Lung (tissue), 12 donors: ENCODE data around the gene CCN2. TPM values are rescaled to one million over a fixed set of nuclear protein-coding genes. Genes with fewer than 3 reads are reported as not detected.
"Not testable (repeated sequence)": the region's sequence is repeated elsewhere in the genome, so short reads cannot be mapped to it uniquely, and the experiment has no call there.

ENCODE experiments used
- ATAC-seq: fragments of 200-7000 bp; cut with Tn5 transposase; one replicate; pipeline ENCODE4 v1.9.1; 2020; ENCODE audit warnings: moderate number of reproducible peaks; ENCODE audit not compliant: insufficient read depth, low FRiP score
- DNase-seq, 3 donors: peaks; one replicate each; pipeline ENCODE4 v3.0.0-alpha.2; 2013 to 2017
- H3K27ac ChIP-seq, 2 donors: one replicate each; pipeline ENCODE4 v1.5.1; 2013; ENCODE audit warnings: mild to moderate bottlenecking in 2 of 2, moderate library complexity in 2 of 2, control low read depth in 1 of 2, inconsistent platforms in 1 of 2, low read depth in 1 of 2, low read length in 1 of 2
- H3K27me3 ChIP-seq, 3 donors: one replicate each; pipeline ENCODE4 v1.5.1; 2013; ENCODE audit warnings: low read length in 2 of 3; ENCODE audit not compliant: control insufficient read depth in 3 of 3, insufficient read depth in 3 of 3
- H3K36me3 ChIP-seq, 4 donors: one replicate each; pipeline ENCODE4 v1.5.1; 2013; ENCODE audit warnings: low read length in 4 of 4, mild to moderate bottlenecking in 1 of 4, moderate library complexity in 1 of 4; ENCODE audit not compliant: control insufficient read depth in 4 of 4, insufficient read depth in 4 of 4
- H3K4me1 ChIP-seq, 5 donors: one replicate each; pipeline ENCODE4 v1.5.1; 2013; ENCODE audit warnings: low read length in 5 of 5, mild to moderate bottlenecking in 2 of 5, moderate library complexity in 1 of 5; ENCODE audit not compliant: control insufficient read depth in 5 of 5, insufficient read depth in 5 of 5
- H3K4me3 ChIP-seq: one replicate; pipeline ENCODE4 v1.5.1; 2013; ENCODE audit warnings: mild to moderate bottlenecking, control low read depth, moderate library complexity
- H3K9ac ChIP-seq, 2 donors: one replicate each; pipeline ENCODE4 v1.5.1; 2013; ENCODE audit warnings: low read length in 2 of 2, control low read depth in 1 of 2; ENCODE audit not compliant: insufficient read depth in 1 of 2
- H3K9me3 ChIP-seq, 4 donors: one replicate each; pipeline ENCODE4 v1.5.1; 2013; ENCODE audit warnings: low read length in 3 of 4, mild to moderate bottlenecking in 1 of 4, moderate library complexity in 1 of 4; ENCODE audit not compliant: control insufficient read depth in 4 of 4, insufficient read depth in 3 of 4
- CTCF ChIP-seq: IDR thresholded peaks from 2 replicates; pipeline ENCODE4 v1.5.1; 2012; ENCODE audit warnings: mild to moderate bottlenecking; ENCODE audit errors: control extremely low read depth, extremely low read depth
- WGBS, 2 donors: extraction: QIAGEN DNeasy Blood & Tissue Kit; methylation state at CpG; one replicate each; pipeline ENCODE4 v1.1.7; 2013; 5-methylcytosine and 5-hydroxymethylcytosine counted together
- polyA plus RNA-seq, 2 donors: library from polyadenylated mRNA; stranded (reverse); fragments of 200-250 nt; gene quantifications; one replicate each; pipeline ENCODE4 v1.2.1, GENCODE V29; 2013
- total RNA-seq, 2 donors: library from RNA; depleted of rRNA in 1 of 2; stranded (reverse); fragments of >200 nt in 1 of 2; gene quantifications; one replicate each; pipeline ENCODE4 v1.2.1, GENCODE V29; 2014 to 2021
- donor health status: control.
- donor health status: control.
- donor health status: Bipolar disorder and iron deficiency.
- donor health status: healthy.
- donor health status: DM: yes; HTN: yes; CAD: no.

Gene CCN2
- total and polyA plus RNA-seq, 4 donors, result 33.9 to 159 (median 114) TPM

- DNase-seq (peak; percentile 61 to 75 (median 74)), ATAC-seq (peak; percentile 88)
- Histone ChIP-seq H3K9me3 (no peaks in the 10 kb centered on the region), H3K36me3 (no peaks in the 10 kb centered on the region), H3K4me3 (no peak overlapping the region), H3K27ac (no peak overlapping the region), H3K4me1 (no peaks in the 10 kb centered on the region), H3K9ac (no peak overlapping the region), H3K27me3 (peaks cover 0 to 7% (median 0%) of the 10 kb centered on the region in 3 donors)
- peak; percentile 53 for TF ChIP-seq CTCF
- WGBS, 2 donors, result 44 to 45% methylated on average over 4 of the region's 4 CpGs
Observed at GRCh38 chr6:131909408-131910218, 41.6 kb downstream of the CCN2 start.

GRCh38 chr6:131908787-131909186 lies 42.4 kb downstream of the CCN2 start:
- WGBS, 2 donors, result 88 to 94% methylated on average over 3 of the region's 3 CpGs
- ATAC-seq, H3K9me3 ChIP-seq, H3K9ac ChIP-seq, DNase-seq, H3K4me1 ChIP-seq, H3K4me3 ChIP-seq, H3K36me3 ChIP-seq, H3K27ac ChIP-seq, H3K27me3 ChIP-seq: not testable (repeated sequence)

- not testable (repeated sequence) for H3K27me3 ChIP-seq, H3K27ac ChIP-seq, DNase-seq, H3K4me1 ChIP-seq, H3K36me3 ChIP-seq, H3K9ac ChIP-seq, H3K9me3 ChIP-seq, ATAC-seq, H3K4me3 ChIP-seq
- WGBS, 2 donors, result 92 to 93% methylated on average over 11 to 12 of the region's 12 CpGs
Observed at GRCh38 chr6:131903734-131904133, 47.4 kb downstream of the CCN2 start.

GRCh38 chr6:131901326-131901873 lies 49.8 kb downstream of the CCN2 start:
- H3K36me3 ChIP-seq, H3K4me1 ChIP-seq, H3K27me3 ChIP-seq, ATAC-seq, H3K4me3 ChIP-seq, H3K27ac ChIP-seq, DNase-seq, H3K9ac ChIP-seq, H3K9me3 ChIP-seq: not testable (repeated sequence)
- 88 to 97% methylated on average over 5 of the region's 5 CpGs for WGBS, 2 donors

- no peak for ATAC-seq
- Histone ChIP-seq H3K27ac (no peak overlapping the region), H3K9ac (no peak overlapping the region), H3K36me3 (no peaks in the 10 kb centered on the region), H3K27me3 (no peaks in the 10 kb centered on the region), H3K4me1 (no peaks in the 10 kb centered on the region), H3K4me3 (no peak overlapping the region), H3K9me3 (peaks cover 0 to 7% (median 1%) of the 10 kb centered on the region in 4 donors)
- TF ChIP-seq CTCF, result no peak
- no peak for DNase-seq
Observed at GRCh38 chr6:131900231-131900630, 50.9 kb downstream of the CCN2 start.
